Measurements from ENCODE around the gene UBXN6. TPM values are rescaled to one million over a fixed set of nuclear protein-coding genes. Genes with fewer than 3 reads are reported as not detected.
A peak's percentile ranks its signal among the peaks of the same experiment; 100 is the strongest.

The UBXN6 gene
- polyA plus RNA-seq, 2 of the 4 experiments (the other 2 are of a cell fraction), result 23.0 to 31.6 TPM

- Histone ChIP-seq H3K9me3 (no peaks in the 10 kb centered on the region), H3K4me3 (no peak overlapping the region), H3K4me1 (no peaks in the 10 kb centered on the region), H3K27ac (no peak overlapping the region), H3K4me2 (no peak overlapping the region)
- no peak for ATAC-seq
- ChIA-PET CTCF (no interaction called here), POLR2A (no interaction called here)
- WGBS (ENCODE audit: missing lambda C conversion rate), result 95% methylated on average over 4 of the region's 18 CpGs
- no peak for DNase-seq (ENCODE audit: low read depth in 1 of 2, low spot score in 1 of 2)
- no peak for TF ChIP-seq MAFK (IDR thresholded peaks at IDR 0.05; ENCODE audit: partially characterized antibody)
- no peak for TF ChIP-seq USF2 (IDR thresholded peaks at IDR 0.05)
- TF ChIP-seq REST (IDR thresholded peaks at IDR 0.05), result no peak
- no peak for TF ChIP-seq EHMT2 (IDR thresholded peaks at IDR 0.05; ENCODE audit: low read depth)
- no peak for TF ChIP-seq RARB (CRISPR knock-in tag; IDR thresholded peaks at IDR 0.05)
- TF ChIP-seq ZFP36 (IDR thresholded peaks at IDR 0.05; ENCODE audit: borderline replicate concordance, partially characterized antibody), result no peak
- TF ChIP-seq ELK1 (IDR thresholded peaks at IDR 0.05; ENCODE audit: low read depth, low read length), result no peak
- no peak for TF ChIP-seq RFX5 (IDR thresholded peaks at IDR 0.05)
- no peak for TF ChIP-seq CHD2 (IDR thresholded peaks at IDR 0.05; ENCODE audit: low read length, partially characterized antibody)
- no peak for TF ChIP-seq HDAC2 (IDR thresholded peaks at IDR 0.05)
- no peak for TF ChIP-seq ZNF302 (CRISPR knock-in tag; IDR thresholded peaks at IDR 0.05)
- TF ChIP-seq NR3C1 (IDR thresholded peaks at IDR 0.05), result no peak
- no peak for TF ChIP-seq BCL3 (IDR thresholded peaks at IDR 0.05)
- FAIRE-seq, result no peak
Measured at GRCh38 chr19:4496304-4496703, 38.7 kb upstream of the UBXN6 start.

- CTCF ChIA-PET, result interaction anchor here (1.0 kb wide), 1 partner anchor 225 kb away, joined by 3 read pairs; no protein-coding TSS in a partner anchor
- WGBS (ENCODE audit: missing lambda C conversion rate), result 87% methylated on average over 11 of the region's 12 CpGs
- POLR2A ChIA-PET, result no interaction called here
- DNase-seq (ENCODE audit: low read depth in 1 of 2, low spot score in 1 of 2), result peak in 1 of 2 experiments; percentile 41
- Histone ChIP-seq H3K4me1 (no peaks in the 10 kb centered on the region), H3K4me2 (no peak overlapping the region), H3K4me3 (no peak overlapping the region), H3K9me3 (no peaks in the 10 kb centered on the region), H3K27ac (no peak overlapping the region)
- ATAC-seq, result peak; percentile 87 to 88
- peak; percentile 22; the same call in 1 of the 3 replicates for TF ChIP-seq CTCF (IDR thresholded peaks at IDR 0.05)
- no peak for TF ChIP-seq FOXS1 (CRISPR knock-in tag; IDR thresholded peaks at IDR 0.05)
- TF ChIP-seq NFE2L2 (conservative IDR thresholded peaks at IDR 0.05; ENCODE audit: low read length), result no peak
- TF ChIP-seq HOXA7 (CRISPR knock-in tag; IDR thresholded peaks at IDR 0.05), result no peak
- FAIRE-seq, result no peak
Measured at GRCh38 chr19:4495471-4495870, 37.9 kb upstream of the UBXN6 start.
